Right lobe of liver (tissue), 4 donors: ENCODE data around the gene CHMP1A.

Experiments used
- POLR2A ChIP-seq: fragments of 450-650 bp; IDR thresholded peaks from one replicate; pipeline ENCODE4 v1.6.1; 2017; ENCODE audit warnings: antibody characterized with exemption, mild to moderate bottlenecking
- TF ChIP-seq, protein P1 (sequence below), 4 donors: fragments of 200-600 bp in 3 of 4; fragments of 450-650 bp in 1 of 4; IDR thresholded peaks; one replicate each; pipeline versions ENCODE4 v1.5.1 to v1.8.0; 2016 to 2022; ENCODE audit warnings: antibody characterized with exemption in 4 of 4, mild to moderate bottlenecking in 2 of 4
- donor health status: DM: no; HTN: no; CAD: no.
- donor health status: DM: no; HTN: no; CAD: no.
- donor health status: DM: no; HTN: yes; CAD: no.

DNA sequence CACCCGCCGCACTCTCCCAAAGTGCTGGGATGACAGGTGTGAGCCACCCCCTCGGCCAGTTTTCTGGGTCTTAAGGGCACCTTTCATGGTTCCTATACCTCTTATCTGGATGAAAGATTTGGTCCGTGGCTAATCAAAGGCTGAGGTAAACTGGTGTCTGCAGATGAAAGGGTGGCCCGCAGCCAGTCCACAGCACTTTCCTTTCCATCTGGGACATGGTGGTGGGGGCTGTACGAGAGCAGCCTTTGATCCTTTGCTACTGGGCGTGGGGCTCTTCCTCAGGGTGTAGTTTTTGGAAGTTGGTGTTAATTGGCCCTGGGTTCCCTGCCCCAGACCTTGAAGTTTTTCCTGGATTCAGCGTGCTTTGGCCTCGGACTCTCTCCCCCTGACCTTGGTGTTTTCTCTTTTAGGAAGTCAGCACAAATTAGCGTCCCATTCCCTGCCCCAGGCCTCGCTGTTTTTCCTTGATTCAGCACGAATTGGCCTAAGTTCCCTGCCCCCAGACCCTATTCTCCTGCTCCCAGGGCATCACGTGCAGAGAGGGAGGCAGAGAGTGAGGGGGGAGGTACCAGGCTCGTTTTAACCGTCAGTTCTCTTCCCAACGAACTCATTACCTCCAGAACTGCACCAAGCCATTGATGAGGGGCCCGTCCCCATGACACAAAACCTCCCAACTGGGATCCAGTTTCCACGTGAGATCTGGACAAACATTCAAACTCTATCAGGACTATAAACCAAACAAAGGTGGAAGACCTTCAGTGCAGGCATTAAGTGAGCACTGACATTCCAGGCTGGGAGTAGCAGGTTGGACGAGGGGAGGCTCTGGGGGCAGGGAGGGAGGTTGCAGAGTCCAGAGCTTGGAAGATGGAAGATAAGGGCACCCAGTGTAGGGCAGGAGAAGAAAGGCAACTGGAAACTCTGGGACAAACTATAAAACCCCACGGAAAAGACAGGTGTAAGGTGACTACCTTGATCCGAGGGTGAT, 32.4 kb downstream of the CHMP1A start:
- TF ChIP-seq, protein P1, sequence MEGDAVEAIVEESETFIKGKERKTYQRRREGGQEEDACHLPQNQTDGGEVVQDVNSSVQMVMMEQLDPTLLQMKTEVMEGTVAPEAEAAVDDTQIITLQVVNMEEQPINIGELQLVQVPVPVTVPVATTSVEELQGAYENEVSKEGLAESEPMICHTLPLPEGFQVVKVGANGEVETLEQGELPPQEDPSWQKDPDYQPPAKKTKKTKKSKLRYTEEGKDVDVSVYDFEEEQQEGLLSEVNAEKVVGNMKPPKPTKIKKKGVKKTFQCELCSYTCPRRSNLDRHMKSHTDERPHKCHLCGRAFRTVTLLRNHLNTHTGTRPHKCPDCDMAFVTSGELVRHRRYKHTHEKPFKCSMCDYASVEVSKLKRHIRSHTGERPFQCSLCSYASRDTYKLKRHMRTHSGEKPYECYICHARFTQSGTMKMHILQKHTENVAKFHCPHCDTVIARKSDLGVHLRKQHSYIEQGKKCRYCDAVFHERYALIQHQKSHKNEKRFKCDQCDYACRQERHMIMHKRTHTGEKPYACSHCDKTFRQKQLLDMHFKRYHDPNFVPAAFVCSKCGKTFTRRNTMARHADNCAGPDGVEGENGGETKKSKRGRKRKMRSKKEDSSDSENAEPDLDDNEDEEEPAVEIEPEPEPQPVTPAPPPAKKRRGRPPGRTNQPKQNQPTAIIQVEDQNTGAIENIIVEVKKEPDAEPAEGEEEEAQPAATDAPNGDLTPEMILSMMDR (IDR thresholded peaks at IDR 0.05): no peak
- no peak for TF ChIP-seq POLR2A
